AG08395 (cell line): ENCODE results near the gene RNF208.
A peak's percentile ranks its signal among the peaks of the same experiment; 100 is the strongest.

Experiments used
- DNase-seq: peaks from one replicate; pipeline ENCODE4 v3.0.0; 2012; ENCODE audit warnings: mixed read lengths, low spot score

The RNF208 gene

DNA sequence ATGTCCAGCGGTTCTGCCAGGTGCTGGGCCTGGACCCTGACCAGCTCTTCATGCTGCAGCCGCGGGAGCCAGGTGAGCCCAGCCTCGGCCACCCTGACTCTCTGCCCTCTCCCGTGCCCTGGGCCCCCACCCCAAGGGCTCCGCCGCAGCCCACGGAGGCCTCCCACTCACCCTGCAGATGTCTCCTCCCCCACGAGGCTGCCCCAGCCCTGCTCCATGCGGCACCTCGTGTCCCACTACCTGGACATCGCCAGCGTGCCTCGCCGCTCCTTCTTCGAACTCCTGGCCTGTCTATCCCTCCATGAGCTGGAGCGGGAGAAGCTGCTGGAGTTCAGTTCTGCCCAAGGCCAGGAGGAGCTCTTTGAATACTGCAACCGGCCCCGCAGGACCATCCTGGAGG is 7.4 kb downstream of the RNF208 start:
- DNase-seq, result no peak

DNA sequence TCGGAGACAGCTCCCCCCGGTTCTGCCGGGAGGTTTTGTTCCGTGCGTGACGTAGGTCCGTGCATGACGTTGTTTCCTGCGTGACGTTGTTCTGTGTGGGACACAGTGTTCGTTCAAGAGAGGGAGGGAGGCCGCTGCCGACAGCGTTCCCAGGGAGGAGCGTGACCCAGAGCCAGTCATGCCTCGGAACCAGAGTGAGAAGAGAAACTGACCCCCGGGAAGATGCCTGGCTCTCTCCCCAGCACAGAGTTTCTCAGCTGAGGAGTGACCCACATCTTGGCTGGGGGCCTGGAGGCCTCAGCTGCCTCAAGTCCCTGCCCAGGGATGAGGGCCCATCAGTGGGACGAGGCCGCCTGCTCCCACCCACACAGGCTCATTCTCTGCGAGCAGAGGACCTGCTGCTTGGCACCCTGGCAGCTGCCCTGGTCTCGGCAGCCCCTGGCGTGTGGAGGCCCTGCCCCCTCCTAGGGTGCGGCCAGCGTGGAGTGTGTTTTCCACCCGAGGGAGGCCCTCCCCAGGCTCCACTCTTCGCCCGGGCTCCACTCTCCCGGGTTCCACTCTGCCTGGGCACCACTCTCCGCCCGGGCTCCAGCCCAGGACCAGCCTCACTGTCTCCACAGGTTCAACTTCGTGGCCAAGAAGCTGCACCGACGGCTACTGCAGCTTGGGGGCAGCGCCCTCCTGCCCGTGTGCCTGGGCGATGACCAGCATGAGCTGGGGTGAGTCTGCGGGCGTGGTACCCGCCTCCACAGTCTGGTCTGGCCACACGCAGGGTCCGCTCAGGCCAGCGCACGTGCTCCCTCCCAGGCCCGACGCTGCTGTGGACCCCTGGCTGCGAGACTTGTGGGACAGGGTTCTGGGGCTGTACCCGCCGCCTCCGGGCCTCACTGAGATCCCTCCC is 8.6 kb downstream of the RNF208 start:
- no peak for DNase-seq

DNA sequence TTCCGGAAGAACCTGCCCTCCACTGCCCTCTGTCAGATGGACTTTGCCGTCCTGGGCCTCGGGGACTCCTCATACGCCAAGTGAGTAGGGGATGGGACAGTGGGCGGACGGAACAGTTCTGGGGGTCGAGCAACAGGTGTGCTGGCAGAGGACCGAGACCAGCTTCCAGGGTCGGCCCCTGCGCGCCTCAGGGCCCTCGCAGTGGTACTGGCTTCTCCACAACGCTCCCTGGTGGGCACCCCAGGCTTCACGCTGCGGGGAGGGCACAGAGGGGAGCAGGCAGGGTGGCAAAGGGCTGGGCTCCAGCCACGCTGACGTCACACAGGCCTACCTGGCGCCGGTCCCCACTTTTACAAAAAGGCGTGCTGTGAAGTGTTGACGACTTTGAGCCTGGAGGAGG is 9.5 kb downstream of the RNF208 start:
- no peak for DNase-seq

DNA sequence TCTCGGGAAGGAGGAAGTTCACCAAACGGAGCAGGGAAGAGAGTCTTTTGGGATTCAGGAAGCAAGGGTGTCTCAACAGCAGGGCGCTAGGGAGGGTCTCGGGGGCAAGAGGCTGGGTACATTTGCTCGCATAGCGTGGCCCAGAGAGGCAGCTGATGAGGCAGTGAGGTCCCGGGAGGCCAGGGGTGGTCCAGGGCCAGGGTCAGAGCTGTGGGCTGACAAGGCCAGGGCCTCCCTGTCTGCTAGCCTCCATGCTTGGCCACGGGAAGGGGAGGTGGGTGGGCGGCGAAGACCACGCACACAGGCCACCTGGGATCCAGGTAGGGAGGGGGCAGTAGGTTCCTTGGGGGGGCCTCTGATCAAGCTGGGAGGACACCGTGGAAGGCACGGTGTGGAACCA is 10.5 kb downstream of the RNF208 start:
- DNase-seq, result no peak

DNA sequence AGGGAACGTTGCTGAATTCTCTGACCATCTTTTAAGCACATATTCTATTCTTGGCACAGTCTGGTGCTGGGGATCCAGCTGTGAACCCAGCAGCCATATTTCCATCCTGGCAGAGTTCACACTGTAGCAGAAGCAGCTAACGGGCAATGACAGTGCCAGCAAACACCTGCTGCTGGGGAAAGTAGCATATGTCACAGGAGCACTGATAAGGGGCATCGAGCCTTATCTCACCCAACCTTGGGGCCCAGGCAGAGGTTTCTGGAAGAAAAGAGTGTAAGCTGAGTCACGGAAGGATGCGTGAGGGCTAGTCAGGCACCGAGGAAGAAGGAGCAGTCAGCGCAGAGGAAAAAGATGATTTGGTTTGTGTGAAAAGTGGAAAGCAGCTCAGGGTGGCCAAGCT is 15.4 kb downstream of the RNF208 start:
- DNase-seq, result no peak

DNA sequence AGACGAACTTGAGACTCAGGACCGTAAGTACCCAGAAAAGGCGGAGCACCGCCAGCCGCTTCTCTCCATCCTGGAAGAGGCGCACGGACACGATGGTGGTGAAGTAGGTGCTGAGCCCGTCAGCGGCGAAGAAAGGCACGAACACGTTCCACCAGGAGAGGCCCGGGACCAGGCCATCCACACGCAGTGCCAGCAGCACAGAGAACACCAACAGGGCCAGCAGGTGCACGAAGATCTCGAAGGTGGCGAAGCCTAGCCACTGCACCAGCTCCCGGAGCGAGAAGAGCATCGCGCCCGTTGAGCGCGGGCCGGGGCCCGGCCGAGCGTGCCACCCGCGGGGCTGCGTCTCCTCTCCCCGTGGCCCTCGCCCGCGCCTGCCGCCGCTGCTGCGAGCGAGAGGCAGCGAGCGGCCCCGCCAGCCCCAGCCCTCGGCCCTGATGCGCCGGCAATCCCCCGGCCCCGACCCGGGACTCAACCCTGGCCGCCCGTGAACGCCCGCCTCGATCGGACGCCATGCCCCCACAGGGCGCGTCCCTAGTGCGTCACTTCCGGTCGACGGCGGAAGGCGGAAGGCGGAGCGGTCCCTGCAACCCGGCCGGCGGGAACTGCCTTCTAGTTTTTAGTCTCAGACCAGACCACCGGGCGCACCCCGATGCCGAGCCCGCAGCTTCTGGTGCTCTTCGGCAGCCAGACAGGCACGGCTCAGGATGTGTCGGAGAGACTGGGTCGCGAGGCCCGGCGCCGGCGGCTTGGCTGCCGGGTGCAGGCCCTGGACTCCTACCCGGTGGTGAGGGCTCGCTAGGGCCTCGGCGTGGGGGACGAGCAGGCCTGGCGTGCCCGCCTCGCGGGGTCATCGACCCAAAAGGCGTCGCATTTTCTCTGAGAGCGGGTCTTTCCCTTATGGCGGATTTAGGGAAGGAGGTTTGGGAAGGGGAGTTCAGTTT is 16.6 kb downstream of the RNF208 start, which contains the start of the genes NDOR1 and TMEM203:
TSS of gene NDOR1 (plus strand) at position 575 of the 944 bp plus-strand sequence. CDS start at position 653, 78 bp downstream.
TSS of gene TMEM203 (minus strand) at position 523 of the 944 bp plus-strand sequence. CDS start at position 289, 234 bp downstream.
- DNase-seq, result peak; percentile 94

DNA sequence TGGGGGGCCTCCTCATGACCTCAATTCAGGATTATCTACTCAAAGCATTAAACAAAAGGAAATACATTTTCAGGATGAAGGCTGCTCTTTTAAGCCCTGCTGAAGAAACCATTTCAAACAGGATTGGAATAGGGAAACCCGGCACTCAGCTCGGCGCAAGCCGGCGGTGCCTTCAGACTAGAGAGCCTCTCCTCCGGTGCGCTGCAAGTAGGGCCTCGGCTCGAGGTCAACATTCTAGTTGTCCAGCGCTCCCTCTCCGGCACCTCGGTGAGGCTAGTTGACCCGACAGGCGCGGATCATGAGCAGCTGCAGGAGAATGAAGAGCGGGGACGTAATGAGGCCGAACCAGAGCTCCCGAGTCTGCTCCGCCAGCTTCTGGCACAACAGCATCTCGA is 17.3 kb downstream of the RNF208 start:
- DNase-seq, result no peak

DNA sequence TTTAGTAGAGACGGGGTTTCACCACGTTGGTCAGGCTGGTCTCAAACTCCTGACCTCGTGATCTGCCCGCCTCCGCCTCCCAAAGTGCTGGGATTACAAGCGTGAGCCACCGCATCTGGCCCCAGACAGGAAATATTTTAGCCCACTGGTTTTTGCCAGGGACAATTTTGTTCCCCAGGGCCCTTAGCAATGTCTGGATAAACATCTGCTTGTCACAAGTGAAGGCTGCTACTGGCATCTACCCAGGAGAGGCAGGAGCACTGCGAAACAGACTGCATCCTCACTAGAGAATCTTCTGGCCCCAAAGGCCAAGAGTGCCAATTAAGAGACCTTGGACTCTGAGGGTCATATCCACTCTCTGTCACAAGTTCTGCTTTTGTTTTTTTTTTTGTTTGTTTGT is 19.1 kb downstream of the RNF208 start:
- DNase-seq, result no peak

DNA sequence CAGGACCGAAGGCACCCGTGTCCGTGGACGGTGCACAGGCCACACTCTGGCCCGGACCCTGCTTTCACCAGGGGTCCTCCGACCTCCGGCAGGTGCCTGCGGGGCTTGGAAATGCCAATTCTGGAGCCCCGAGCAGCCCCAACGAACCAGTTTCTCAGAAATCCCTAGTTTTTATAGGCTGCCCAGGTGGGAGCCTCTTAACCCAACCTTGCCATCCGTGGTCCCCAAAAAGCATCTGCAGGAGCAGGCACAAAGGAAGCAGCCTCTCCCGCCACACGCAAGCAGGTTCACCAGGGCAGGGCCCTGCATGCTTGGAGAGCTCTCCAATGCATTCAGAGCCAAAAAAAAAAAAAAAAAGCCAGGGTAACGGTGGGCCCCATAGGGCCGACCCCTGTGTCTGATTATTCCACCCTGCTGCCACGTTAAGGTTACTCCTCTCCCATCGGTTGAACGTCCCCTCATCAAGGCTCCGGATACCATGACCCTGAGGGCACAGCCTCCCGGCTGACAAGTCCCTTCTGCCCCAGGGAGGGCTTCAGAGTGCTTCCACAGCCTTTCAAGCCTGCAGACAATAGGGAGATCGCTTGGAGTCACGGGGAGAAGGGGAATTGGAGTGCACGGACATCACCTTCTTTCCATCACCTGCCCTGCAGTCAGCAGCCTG is 20.7 kb downstream of the RNF208 start:
- no peak for DNase-seq

DNA sequence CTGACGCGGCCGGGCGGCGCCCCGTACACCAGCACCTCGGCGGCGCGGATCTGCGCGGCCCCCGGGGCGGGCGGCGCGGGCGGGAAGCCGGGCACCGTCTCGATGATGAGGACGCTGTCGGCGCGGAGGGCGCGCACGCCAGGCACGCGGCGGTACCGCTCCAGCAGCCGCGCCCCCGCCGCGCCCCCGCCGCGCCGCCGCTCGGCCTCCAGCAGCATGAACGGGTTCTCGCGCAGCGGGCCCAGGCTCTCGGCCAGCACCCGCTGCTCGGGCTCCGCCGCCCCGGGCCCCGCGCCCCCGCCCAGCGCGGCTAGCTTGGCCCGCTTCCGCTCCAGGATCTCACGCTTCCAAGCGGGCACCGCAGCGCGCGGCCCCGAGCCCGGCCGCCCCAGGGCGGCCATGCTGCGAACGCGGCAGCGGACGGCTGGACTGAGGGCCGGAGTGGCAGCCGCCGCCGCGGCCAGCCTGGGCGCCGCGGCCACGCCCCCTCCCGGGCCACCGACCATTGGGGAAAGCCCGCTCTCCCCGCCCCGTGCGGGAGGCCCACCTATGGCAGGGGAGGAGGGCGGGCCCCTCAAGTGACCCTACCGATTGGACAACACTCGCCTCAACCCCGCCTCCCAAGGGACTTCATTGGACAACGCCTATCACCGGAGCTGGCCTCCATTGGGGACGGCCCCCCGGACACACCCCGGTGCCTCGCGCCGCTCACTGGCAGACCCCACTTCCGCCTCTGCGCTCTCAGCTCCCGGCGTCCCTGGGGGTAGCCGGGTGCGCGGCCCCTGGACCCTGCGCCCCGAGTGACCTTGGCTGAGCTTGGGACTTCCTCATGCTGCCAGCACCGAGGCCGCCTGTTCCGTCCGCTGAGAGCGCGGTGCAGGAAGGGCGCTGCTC is 21.5 kb downstream of the RNF208 start, which contains the start of gene TPRN:
TSS of gene TPRN (minus strand) at position 431 of the 894 bp plus-strand sequence. CDS start at position 401, 30 bp downstream.
- peak; percentile 100 for DNase-seq

DNA sequence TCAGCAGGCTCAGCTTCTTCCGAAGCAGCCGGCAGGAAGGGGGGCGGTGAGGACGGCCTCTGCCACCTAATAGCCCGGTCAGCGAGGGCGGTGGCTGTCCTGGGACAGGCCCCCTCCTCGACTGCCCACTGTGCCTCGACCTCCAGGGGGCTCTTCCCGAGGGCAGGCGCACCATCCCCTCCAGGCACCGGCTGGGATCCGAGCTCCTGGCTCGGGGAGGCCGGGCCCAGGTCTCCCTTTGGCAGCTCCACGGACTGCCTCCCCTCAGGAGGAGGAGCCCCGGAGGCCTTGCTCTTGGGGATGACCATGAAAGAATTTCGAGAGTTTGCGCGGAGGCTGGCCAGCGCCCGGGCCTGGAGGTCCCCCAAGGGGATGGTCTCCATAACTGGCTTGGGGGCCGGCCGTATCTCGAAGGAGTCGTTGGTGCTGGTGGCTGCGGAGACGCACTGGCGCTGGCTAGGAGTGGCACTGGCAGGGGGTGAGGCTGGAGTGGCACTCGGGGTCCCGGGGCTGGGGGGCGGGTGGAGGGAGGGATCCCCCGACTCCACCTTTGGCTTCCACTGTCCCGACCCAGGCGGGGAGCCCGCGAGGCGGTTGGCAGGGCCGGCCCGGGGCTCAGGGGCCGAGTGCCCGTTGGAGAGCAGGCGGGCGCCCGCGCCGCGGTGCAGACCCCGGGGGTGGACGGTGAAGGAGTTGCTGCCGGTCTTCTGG is 22.5 kb downstream of the RNF208 start:
- DNase-seq, result no peak

DNA sequence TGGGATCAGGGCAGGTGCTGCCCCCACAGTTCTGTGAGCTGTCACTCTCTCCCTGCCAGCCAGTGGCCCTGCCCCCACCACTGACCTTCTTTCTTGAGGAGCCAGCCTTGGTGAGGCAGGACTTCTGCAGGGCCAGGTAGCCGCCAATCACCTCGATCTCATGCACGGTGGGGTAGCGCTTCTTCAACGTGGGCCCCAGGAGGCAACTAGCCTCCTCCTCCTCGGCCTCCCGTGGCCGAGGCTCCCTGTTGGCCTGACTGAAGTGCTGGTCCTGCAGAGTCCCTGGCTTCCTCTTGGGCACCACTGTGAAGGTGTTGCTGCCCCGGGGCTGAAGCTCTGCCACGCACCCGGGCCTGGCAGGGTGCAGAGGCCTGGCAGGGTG is 23.1 kb downstream of the RNF208 start:
- DNase-seq, result no peak

DNA sequence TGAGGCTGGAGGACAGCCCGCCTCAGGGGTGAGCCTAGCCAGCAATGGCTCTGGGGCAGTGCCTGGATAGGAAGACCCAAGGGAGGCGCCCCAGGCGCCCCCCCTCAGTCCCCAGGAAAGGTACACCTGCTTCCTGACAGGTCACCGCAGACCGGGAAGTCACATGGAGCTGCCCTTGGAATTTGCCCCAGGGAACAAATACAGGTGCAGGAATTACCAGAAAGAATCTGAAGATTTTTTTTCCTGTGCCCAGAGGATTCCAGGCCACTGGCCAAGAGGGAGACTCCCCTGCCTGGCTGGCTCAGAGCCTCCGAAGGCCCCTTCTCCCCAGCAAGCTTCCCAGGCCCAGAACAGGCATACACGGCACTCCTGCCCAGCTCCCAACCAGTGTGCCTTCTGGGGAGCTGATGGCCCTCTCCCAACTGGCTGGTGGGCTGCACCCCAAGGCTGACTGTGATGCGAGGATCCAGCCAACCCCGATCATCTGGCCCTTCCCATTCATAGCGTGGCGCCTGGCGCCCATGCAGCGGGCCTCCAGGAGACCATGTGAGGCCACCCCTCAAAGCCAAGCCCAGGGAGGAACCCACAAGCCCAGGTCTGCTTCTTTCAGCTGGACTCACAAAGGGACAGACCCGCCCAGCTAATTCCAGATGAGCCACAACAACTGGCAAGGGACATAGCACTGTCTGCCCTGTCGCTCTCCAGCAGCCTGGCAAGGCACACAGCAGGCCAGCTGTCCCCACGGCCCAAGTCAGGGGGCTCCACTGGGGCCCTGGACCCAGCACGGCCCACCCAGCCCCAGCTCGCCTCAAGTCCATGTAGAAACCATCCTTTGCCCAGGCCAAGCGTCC is 23.8 kb downstream of the RNF208 start:
- DNase-seq, result no peak

DNA sequence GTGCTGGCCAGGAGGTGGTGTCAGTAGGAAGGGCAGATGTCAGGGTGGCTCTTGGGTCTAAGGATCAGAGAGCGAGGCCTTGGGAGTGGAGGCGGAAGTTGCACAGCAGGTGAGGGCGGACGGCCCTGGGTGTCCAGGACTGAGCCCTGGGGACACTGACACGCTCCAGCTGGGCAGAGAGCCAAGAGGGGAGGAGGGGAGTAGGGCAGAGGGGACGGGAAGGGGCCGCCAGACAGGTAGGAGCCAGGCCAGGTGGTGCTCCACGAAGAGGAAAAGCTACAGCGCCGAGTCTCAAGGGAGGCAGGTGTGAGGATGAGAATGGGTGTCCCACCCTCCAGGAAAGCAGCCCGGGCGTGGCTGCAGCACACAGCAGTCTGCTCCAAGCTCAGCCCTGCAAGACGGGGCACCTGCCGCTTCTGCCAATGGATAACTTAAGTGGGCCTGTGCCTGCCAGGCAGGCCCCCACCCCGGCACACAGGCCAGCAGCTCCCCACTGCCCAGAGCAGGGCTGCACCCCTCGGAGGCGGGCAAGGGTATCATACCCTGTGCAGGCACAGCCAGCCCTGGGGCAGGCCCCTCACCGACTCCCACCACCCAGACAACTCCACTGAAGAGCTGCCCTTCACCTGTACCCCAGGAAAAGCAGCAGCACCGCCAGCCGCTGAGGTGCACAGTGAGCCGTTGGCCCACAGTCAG is 26.4 kb downstream of the RNF208 start:
- no peak for DNase-seq

DNA sequence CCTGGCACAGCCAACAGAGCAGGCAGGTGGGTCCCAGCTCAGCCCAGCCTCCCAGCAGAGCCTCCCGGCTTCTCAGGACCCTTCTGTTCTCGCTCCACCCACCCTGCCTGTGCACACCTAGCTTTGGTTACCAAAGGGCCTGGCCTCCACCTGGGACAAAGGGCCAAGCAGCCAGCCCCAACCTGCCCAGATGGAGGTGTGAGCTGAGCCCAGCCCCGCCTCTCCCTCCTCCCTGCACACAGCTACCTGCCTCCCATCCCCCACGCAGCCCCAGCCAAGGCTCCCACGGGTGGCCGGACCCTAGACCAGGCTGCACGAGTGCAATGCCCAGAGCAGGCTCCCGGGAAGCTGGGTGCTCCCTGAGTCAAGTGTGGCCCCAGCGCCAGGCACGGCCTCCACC is 27.1 kb downstream of the RNF208 start:
- DNase-seq, result no peak

DNA sequence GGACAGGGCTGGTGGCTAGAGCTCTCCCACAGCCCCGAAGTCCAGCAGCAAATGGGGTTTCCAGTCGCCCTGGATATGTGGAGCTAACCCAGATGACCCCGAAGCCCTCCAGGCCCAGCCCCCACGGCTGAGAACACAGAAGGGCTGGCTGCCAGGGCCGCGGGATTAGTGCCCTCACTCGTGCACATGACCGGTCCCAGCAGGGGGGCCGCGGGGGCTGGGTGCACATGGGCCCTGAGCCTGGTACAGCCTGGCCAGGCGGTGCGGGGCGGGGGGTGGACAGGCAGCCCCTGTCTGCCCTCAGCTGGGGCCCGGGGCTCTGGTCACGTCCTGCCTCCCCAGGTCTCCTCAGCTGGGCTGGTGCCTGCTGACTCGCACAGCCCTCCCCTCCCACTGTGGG is 27.7 kb downstream of the RNF208 start:
- no peak for DNase-seq

DNA sequence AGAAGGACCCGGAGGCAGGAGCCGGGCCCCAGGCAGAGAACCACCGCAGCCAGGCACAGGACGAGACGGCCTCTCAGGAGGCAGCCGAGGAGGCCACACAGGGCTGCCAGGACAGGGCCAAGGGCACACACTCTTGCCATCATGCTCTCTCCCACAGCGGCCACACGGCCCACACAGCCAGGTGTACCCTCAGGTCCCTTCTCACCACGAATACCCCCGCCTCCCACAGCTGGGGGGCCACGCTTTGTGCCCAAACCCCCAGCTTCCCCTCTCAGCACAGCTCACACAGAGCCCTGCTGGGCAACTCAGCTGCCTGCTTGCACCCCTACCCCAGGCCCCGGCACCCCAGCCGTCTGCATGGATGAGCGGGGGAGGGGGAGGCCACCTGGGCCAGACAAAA is 28.3 kb downstream of the RNF208 start:
- no peak for DNase-seq

DNA sequence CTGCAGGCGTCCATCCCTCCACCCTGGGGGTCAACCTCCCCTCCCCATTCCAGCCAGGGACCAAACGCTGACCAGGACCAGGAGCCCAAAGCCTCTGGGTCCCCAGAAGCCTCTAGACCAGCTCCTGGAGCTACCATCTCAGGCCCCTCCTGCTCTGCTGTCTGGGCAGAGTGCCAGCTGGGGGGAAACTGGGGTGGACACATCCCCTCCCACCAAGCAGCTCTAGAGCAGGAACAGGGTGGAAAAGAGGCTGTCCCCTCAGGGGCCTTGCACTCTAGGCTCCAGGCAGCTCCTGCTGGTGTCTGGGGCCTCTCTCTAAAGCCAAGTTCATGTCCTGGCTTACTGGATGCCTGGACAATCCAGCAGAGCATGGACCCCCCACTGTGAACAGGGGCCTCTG is 29.2 kb downstream of the RNF208 start:
- no peak for DNase-seq

DNA sequence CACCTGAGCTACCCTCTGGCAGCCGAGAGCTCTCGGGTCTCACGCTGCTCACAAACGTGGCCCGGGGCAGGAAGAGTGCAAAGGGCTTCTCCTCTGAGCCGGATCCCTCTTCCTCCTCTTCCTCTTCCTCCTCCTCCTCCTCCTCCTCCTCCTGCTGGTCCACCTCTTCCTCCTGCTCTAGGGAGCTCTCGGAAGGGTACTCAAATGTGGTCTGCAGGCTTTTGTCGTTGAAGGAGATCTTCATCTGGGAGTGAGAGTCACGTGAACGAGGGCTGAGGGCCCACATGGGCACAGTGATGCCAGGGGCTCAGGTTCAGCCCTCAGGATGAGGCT is 29.6 kb downstream of the RNF208 start:
- DNase-seq, result no peak
